Body of pancreas (tissue), 4 donors: ENCODE measurements around the gene IL18.

Experiments
- POLR2A ChIP-seq, 3 donors: fragments of 450-650 bp; IDR thresholded peaks; one replicate each; pipeline ENCODE4 v1.6.1; 2016; ENCODE audit warnings: antibody characterized with exemption in 3 of 3, mild to moderate bottlenecking in 2 of 3
- TF ChIP-seq, protein P1 (sequence below), 7 experiments: fragments of 450-650 bp in 4 of 7; fragments of 200-600 bp in 3 of 7; sonication (generic) in 3 of 7; IDR thresholded peaks; one replicate each; pipeline ENCODE4 v1.5.1; 2016 to 2019; ENCODE audit warnings: antibody characterized with exemption in 7 of 7

DNA sequence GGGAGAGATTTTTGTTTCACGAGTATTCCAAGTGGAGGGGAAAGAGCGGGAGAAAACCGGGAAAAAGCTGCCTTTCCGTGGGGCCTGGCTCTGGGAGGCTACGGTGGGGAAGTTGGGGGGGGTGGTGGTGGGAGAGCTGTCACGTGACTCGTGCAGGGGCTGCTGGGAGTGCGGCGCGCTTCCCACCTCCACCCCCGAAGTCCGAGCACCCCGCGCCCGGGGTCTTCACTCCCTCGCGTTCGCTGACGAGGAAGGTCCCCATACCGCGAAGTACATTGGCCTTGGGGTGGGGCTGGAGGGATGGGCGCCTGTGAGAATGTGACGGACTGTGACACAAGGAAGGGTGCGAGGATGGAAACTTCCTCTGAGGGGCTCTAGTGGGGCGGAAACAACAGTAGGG, 3.3 kb upstream of the IL18 start, which contains the start of gene TEX12:
- TF ChIP-seq, protein P1, sequence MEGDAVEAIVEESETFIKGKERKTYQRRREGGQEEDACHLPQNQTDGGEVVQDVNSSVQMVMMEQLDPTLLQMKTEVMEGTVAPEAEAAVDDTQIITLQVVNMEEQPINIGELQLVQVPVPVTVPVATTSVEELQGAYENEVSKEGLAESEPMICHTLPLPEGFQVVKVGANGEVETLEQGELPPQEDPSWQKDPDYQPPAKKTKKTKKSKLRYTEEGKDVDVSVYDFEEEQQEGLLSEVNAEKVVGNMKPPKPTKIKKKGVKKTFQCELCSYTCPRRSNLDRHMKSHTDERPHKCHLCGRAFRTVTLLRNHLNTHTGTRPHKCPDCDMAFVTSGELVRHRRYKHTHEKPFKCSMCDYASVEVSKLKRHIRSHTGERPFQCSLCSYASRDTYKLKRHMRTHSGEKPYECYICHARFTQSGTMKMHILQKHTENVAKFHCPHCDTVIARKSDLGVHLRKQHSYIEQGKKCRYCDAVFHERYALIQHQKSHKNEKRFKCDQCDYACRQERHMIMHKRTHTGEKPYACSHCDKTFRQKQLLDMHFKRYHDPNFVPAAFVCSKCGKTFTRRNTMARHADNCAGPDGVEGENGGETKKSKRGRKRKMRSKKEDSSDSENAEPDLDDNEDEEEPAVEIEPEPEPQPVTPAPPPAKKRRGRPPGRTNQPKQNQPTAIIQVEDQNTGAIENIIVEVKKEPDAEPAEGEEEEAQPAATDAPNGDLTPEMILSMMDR (IDR thresholded peaks at IDR 0.05) = no peak
- no peak for TF ChIP-seq POLR2A (IDR thresholded peaks at IDR 0.05)
